GM18502 (cell line): Measurements from ENCODE around the gene WASL.

ENCODE experiments used
- ATAC-seq: cut with Tn5 transposase; IDR thresholded peaks from one replicate; pipeline ENCODE4 v1.9.1; 2021; ENCODE audit warnings: mild to moderate bottlenecking; ENCODE audit not compliant: unreplicated experiment, poor library complexity

WASL gene

DNA sequence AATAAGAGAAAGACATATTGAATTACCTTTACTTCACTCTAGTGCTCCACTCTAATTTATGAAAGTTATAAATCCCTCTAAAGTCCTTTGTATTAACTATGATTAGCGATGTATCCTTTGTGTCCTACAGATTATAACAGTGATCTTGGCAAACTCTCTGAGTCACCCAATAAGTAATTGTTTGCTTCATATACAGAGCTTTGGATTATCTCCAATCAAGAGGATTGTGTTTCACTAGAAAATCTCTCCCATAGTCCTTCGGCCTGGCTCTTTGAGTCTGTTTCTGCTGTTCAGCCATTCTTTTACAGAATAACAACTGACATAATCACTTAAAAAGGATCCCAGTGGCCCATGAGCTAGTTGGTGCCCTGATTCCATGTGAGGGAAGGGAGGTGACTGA, 83.6 kb downstream of the WASL start:
- ATAC-seq = no peak

DNA sequence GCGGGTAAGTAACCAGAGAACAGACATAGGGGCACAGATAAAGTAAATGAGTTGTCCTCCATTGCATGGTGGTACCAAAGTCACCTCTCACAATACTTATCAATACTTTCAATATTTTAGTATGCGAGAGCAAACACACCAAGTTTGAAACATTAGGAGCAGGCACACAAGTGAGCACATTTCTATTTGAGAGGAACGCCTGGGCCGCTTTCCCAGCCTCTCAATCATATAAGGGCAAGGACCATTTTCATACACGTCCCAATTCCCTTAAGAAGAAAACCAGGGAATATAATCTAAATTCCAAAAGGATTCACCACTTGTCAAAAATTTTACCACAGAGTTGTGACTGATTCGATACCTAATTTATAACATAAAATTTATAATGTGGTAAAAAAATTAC, 85.6 kb downstream of the WASL start:
- no peak for ATAC-seq

DNA sequence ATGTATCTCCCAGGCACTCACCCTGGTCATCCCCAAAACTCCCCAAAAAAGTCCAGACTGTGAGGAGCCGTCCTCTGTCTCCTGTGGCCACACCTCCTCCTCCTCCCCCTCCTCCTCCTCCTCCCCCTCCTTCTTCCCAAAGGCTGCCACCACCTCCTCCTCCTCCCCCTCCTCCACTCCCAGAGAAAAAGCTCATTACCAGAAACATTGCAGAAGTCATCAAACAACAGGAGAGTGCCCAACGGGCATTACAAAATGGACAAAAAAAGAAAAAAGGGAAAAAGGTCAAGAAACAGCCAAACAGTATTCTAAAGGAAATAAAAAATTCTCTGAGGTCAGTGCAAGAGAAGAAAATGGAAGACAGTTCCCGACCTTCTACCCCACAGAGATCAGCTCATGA, 86.0 kb downstream of the WASL start:
- no peak for ATAC-seq

GRCh38 chr7:123662293-123662692, 86.5 kb downstream of the WASL start:
- ATAC-seq = no peak

DNA sequence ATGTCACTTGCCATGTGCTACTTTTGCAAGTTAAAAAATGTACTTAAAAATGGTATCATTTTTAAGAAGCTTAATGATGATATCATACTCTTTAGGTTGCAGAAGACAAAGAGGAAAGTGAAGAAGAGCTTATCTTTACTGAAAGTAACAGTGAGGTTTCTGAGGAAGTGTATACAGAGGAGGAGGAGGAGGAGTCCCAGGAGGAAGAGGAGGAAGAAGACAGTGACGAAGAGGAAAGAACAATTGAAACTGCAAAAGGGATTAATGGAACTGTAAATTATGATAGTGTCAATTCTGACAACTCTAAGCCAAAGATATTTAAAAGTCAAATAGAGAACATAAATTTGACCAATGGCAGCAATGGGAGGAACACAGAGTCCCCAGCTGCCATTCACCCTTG, 87.0 kb downstream of the WASL start:
- no peak for ATAC-seq

- no peak for ATAC-seq
Observed at GRCh38 chr7:123660514-123661354, 88.1 kb downstream of the WASL start.

DNA sequence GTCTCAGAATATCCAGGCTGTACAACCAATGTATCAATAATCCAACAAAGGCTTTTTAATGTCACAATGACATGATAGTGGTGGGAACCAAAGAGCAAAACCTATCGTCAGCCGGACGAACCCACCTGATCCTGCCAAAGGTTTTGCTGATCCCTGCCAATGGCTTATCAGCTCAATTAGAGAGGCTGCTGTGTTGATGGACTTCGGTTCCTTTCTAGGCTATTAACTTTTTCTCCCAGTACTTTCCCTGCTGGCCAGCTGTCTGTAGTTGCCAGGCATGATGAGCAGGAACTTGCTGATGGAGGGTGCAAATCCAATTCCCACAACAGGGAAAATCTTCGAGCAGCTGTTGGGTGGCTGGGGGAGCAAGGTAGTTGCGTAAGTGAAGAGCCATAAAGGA, 90.8 kb downstream of the WASL start:
- no peak for ATAC-seq

DNA sequence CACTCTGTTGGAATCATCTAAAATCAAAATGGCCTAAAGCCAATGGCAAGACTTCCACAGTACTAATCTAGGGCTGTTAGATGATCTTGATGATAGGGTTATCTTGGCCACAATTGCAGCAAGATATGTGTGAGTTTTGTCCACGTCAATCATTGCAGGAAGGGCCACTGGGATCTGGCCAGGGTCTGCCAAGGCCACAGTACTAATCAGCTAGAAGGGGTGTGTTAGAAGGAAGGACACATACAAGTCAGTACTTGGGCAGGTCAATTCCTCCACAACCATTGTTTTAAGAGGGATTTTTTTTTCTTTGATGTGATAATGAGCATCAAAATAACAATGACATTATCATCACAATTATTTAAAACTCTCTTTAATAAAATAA, 91.5 kb downstream of the WASL start:
- ATAC-seq = no peak

GRCh38 chr7:123656544-123657303, 92.1 kb downstream of the WASL start:
- ATAC-seq = no peak

DNA sequence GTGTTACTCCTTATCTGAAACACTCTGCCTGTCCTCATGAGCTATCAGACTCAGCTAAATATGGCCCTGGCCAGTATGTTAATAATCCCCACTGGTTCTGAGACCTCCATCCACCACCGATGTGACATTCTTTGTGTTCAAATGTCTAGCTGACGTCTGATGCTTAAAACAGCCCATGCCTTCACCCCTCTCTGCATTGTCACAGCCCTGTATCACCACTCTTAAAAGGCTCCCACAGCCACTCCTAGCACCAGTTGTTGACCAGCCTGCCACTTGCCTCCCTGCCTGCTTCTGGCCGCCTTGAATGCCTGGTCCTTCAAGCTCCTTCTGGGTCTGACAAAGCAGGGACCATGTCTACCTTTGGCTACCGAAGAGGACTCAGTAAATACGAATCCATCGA, 93.2 kb downstream of the WASL start, which contains the start of gene LMOD2:
LMOD2 (plus strand) TSS at position 253 of the 400 bp plus-strand sequence; CDS start at position 351, 98 bp downstream.
- no peak for ATAC-seq

DNA sequence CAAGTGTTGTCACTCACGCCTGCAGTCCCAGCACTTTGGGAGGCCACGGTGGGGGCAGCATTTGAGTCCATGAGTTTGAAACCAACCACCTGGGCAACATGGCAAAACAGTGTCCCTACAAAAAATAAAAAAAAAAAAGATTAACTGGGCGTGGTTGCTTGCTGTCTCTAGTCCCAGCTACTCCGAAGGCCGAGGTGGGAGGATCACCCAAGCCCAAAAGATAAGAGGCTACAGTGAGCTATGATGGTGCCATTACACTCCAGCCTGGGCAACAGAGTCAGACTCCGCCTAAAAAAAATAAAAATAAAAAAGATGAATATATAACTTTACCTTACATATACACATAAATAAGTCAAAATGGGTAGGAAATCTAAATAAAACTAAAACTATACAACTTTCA, 95.6 kb downstream of the WASL start:
- ATAC-seq = no peak

GRCh38 chr7:123652406-123652805, 96.4 kb downstream of the WASL start:
- ATAC-seq = no peak

GRCh38 chr7:123650595-123650994, 98.2 kb downstream of the WASL start:
- ATAC-seq = no peak

DNA sequence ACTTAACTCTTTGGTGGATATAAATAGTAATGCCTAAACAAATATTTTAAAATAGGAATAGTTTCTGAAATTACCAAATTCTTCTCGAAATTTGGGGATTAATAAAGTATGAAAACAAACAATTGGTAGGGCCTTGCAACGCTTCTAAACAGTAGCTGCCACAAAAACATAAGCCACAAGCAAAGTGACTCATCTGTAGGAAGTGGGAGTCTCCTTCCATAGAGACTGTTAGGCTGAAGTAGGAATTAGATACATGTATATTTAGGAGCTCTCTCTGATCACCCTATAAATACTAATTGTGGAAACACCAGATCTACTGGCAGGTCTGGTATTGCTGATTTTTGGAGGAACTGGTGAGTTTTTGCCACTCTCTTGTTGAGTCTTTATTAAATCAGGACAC, 98.8 kb downstream of the WASL start:
- no peak for ATAC-seq

GRCh38 chr7:123647106-123647730, 101.6 kb downstream of the WASL start:
- ATAC-seq = no peak

- no peak for ATAC-seq
Observed at GRCh38 chr7:123645516-123645915, 103.3 kb downstream of the WASL start.

- no peak for ATAC-seq
Observed at GRCh38 chr7:123643495-123644441, 105.0 kb downstream of the WASL start.

DNA sequence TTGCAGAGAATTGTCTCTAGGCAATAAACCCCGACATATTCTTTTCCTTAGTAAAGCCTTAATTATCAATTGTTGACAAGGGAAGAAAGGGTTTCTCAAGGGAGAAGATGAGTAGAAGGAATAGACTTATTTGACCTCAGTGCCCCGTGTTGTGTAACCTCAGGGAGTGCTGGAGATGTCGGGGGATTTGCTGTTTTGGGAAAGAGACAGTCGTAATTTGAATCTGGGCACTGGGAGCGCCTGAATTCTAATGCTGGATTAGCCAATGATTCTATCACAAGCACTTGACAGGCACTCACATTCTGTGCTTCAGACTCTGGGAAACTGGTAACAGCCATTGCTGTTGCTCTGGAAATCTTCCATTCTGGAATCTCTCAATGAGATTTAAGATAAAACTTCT, 106.9 kb downstream of the WASL start:
- no peak for ATAC-seq

- no peak for ATAC-seq
Observed at GRCh38 chr7:123640583-123640982, 108.2 kb downstream of the WASL start.

DNA sequence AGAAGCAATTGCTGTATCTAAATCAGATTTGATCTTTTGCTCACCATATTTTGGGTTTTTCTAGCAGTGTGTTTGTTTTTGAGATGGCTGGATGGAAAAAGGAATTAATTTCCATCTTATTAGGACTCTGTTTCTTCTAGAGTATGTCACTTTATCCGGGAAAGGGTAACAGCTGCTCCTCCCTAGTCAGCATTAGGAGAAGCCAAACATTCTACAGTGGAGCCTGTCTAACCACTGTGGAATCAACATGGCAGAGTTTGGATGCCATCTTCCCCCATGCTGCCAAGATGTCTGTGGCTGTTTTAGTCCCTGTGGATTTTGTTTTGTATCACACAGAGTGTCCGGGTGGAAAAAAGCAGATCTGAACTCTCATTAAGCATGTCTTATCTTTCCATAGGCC, 109.2 kb downstream of the WASL start:
- no peak for ATAC-seq
